Stimulated activated CD8-positive, alpha-beta memory T cell treated with anti-CD3 and anti-CD28 coated beads, Interleukin-7, amount 100 ng/mL, for 4 hours (primary cell): ENCODE measurements around the gene PRKD1.

Experiments
- DNase-seq, 2 donors: peaks; one replicate each; pipeline ENCODE4 v3.0.0-alpha.2; 2020; ENCODE audit warnings: low read depth in 2 of 2

PRKD1 gene

DNA sequence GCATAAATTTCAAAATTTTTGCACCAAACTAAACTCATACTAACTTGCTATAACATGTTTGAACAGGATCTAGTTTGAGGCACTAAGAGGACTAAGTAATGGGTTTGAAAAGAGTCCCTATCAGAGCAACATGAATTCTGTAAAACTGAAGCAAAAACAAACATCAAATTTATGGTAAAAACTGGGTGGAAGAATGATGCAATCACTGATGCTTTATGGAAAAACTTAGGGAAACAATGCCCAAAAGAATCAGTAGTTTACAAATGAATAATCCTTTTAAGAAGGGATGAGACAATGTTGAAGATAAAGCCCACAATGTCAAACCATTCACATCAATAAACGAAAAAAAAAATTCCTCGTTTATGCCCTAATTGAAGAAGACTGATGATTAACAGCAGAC is 88.9 kb downstream of the PRKD1 start:
- no peak for DNase-seq

DNA sequence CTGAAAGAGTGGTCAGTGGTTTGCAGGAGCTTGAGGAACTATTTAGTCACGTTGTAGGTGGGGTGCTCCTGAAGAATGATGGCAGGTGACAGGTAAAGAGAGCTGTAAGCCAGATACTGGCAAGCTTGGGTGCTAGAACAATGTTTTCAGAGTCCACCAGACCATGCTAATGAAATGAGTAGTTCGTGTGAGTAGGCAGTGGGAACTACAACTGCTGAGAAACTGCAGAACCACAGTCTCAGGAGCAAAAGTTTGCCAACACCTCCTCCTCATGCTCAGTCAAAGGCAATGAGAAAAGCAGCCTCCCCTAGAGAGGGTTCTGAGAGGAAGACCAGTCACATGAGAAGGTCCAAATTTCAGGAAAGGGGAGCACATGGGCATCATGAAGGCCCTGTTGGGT is 91.3 kb downstream of the PRKD1 start:
- no peak for DNase-seq

DNA sequence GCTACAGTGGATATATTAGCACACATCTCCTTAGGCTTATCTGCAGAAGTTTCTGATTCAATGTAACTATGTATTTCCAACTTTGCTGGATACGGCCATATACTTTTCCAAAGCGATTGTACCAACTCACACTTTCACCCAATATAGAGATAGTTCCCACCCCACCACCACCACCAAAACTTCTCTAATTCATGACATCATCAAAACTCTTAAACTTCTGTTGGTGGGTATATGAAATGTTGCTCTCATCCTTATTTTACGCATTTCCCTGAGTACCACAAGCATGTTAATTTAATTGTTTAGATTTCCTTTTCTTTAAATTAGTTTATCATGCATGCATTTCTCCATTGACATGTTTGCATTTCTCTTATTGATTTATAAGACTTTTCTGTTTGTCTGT is 95.6 kb downstream of the PRKD1 start:
- DNase-seq, result no peak

DNA sequence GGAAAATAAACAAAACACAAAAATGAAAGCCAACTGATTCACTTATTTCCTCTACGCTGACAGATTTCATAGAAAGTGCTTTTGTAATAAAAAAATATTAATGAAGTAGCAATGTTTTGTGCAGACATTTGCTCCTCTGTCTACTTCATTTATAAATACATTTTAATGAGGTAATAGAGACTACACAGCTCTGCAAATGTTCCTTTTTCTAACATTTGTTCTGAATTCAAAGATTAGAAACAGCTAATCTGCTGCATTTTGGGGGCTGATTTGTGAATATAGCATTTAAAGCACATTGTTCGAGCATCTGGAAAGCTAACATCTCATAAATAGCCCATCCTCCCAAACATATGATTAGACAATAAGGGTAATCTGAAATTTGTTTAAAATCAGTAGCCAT is 97.8 kb downstream of the PRKD1 start:
- no peak for DNase-seq

DNA sequence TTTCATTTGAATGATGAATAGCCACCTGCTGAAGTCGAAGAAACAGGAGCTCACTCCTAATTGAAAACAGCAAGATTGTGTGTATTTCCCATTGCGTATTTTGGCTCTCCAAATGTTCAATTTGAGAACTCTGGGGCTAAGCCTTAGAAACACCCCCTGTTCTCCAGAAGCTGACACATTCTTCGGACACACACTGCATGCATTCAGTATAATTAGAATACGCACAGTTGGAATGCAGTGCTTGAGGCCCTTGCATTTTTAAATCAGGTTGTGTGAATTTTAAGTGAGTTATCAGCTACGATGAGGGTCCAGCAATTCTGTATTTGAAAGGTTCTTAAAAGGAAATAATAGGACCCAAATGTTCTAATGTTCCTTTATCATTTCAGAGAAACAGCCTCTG is 103.8 kb downstream of the PRKD1 start:
- DNase-seq, result no peak

DNA sequence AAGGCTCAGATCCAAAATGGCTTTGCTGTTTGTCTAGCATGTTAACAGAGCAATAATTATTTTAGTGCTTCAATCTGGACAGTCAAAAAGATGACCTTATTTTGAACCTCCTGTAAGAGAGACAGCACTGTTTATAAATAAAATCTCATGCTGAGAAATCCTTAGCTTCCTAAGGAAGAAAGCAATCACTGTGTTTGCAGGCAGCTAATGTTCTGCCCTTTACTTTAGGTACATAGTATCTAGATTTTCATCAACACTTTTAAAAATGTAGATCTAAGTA is 105.3 kb downstream of the PRKD1 start:
- no peak for DNase-seq

DNA sequence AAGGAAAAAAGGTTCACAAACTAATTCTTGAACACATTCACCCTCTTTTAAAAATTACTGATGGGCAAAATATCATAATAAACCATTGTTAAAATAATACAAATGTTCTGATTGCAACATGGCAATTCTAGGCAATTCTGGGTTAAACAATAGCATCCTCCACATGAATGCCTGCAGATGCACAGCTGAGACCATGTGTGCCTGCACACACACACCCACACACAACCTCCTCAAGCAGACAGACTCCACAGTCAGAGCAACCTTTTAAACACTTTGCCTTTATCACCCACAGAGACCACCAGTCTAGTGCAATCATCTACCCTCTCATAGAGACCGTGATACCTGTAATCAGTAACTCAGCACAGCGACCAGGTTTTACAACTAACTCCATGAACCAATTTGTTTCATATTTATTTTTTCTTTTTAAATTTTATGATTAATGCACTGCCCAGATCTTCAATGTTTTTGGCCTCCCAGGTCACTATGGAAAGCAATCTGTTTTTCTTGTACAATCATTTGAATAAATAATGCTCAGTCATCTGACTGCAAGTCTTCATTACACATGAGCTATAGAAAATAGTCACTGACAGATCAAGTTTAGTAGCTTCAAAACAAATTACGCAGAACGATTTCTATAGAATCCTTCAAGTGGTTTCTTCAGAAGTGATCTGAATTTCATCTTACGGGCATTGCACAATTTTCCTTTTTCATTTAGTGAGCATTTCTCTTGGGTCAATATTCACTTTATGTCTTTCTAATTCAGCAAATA is 105.8 kb downstream of the PRKD1 start:
- DNase-seq, result no peak

DNA sequence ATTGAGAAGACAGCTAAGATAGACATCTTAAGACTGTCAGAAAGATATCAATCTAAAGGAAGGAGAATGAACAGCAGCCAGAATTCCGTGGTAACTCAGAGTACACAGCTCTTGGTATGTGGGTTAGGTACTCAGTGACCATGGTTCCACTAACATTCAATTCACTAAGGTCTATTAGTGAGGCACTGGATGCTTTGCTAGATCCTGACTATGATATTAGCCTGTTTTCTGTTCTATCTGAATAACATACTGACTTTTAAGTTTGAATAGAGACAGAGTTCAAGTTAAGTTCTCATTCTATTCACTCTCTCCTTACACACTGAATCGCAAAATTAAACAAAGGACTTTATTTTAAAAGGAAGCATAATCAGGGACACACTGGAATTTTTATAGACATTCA is 106.4 kb downstream of the PRKD1 start:
- DNase-seq, result no peak

DNA sequence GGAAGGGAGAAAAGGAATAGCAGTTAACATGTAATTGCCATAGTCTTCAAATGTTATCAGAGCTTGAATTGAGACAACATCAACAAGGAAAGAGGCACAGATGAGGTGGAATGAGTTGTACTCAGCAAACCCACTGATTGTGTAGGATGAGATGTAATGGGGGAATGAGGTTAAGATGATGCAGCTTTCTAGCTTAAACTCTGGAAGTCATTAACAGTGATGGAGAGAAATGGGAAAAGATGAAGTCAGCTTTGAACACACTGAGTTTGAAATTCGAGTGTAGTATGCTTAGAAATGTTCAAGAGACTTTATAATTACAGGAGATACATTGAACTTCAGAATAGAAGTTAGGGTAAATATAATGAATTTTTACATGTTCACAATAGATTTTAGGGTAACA is 106.9 kb downstream of the PRKD1 start:
- no peak for DNase-seq

DNA sequence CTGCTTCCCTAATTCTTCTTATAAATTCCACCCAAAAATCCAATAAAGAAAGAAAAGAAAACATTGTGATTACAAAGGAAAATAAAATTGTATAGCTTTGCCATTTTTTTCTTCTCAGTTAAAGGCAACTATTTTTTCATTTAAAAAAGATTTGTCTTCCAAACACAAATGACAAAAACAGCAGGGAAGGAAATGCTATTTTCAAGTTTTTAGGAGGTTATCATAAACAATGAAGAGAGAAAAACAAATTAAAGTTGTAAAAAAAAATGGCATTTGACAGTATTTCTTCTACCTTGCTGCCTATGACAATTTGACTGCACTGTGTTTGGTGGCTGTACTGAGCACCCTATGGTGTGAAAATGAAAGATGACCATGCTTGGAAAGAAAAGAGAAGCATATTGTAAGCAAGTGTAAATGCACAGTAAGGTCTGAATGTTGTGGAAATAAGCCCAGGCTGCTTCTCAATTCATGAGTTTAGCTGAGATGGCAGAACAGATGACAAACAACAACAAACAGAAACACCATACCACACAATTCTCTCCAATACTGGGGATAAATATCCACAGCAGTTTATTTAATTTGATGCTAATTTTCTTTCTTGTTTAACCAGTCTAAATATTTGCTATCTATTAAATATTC is 109.8 kb downstream of the PRKD1 start:
- no peak for DNase-seq

DNA sequence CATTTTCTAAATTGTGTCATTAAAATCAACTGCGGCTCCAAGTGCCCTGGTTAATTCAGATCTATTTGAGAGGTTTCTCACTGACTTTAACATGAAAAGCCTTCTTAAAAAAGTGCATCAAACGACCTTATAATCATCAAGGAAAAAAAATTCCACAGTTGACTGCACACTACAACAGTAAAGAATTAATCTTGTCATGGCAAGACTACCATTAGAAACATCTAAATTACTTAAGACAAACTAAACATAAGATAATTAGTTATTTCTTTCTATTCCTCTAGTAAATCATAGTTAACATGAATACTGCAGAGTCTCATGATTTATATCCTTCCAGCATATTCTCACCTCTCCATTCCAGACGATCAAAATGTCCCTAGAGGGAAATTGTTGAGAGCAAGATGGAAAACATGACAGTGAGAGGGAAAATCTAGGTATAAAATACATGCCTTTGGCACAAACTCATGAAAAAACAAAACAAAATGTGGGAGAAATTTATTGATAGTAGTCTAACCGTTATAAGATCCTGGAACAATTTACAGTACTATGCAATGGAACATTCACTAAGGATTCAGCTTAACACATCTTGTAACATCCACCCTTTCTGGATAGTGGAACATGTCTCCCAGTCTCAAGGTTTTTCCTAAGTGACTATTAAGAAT is 112.5 kb downstream of the PRKD1 start:
- DNase-seq, result no peak

DNA sequence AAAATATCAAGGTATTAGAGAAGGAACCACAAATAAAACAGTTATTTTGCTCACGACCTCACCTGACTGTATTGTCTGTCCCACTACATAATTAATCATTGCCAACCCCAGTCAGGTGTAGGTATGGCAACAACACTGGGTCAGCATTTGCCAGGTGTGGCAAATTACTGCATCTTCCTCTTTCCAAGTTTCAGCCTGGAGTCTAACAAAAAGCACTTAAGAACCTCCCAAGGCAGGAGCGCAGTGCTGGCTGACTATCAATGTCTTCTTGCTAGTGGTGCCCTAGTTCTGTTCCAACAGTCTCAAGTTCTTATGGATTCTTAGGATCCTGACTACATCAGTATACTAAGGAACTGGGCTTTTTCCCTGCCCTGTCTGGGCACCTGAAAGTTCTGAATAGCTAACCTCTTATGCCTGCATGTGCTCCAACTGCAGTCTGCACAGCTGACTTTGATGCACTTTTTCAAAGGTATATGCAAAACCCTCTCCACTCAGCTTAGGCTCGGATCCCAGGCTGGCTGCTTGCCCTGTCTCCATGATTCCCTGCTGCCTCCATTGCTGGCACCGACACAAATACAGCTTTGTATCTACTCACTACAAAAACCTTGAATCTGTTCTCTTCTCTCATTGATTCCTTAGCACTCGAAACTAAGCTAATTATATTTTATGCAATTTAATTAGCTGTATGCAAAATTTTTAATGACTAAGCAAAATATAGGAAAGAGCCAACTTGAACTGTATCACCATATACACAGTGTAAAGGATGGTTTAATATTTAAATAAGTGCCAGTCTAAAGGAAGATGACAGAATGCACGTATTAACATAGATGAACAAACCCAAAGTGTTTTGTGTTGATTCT is 113.3 kb downstream of the PRKD1 start:
- DNase-seq, result no peak

DNA sequence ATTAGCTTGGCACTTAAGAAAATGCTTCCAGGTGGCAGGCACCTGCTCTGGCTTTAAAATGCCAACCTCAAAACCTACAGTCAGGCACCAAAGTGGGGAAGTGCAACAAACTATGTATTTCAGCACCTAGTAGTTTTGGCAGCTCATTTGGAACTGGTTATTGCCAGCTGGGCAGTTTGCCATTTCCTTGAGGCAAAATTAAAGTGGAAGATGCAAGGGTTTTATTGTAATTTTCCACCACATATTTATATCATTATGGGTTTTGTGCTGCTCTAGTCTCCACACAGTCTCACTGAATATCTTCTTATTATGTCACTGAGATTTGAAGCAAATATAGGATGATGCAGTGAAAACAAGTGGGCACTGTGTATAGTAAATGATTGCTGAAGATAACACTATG is 117.0 kb downstream of the PRKD1 start:
- no peak for DNase-seq

DNA sequence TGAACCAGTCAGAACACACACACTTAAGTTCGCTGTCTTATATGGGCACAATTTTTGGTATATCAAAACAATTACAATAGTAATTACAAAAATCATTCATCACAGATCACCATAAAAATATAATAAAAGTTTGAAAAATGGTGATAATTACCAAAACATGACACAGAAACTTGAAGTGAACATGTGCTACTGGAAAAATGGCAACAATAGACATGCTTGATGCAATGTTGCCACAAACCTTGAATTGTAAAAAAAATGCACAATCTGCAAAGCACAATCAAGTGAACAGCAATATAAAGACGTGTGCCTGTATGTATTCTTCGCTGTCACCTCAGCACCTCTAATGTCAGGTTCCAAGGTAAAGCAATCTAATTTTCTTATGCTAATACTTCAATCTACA is 117.6 kb downstream of the PRKD1 start:
- DNase-seq, result no peak

DNA sequence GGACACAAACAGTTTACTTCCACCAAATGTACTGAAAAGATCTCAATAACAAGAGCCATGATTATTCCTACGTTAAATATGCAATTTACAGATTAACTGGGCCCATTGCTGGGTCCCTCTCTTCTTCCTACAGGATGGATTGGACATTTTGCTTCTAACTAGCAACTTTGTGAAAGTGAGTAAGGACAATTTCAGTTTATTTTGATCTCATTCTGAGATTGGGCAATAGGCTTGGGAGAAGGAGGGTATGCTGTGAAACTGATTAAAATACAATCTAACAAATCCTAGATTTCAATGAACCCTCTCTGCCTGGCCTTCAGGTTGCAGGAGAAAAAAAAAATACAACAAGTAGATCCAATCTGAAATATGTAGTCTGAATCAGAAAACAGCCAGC is 121.5 kb downstream of the PRKD1 start:
- DNase-seq, result no peak

DNA sequence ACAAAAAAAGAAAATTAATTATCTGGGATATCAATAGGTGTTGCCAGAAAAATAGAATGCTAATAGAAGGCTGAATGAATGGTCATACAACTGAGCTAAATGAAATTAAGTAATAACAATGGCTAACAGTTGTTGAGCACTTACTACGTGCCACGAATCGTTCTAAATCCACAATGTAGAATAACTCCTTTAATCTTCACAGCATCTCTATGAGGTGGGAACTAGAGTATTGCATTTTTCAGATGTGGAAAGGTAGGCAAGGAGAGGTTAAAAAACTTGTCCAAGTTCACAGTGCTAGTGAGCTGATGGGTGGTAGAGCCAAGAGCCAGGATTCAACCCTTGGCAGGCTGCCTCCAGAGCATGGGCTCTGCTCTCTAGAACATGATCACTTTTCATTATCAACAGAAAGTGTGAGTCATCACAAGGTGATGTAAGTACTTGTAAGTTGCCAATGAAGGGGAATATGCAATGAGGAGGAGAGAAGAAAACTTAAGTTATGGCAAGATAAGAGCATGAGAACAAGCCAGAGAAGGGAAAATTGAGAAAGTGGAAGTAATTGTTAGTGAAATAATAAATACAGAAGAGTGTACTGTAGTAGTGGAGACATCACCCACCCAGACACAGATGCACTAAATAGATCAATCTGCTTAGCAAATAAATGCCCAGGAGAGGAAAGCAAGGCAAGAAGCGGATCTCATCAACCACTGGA is 122.1 kb downstream of the PRKD1 start:
- DNase-seq, result no peak

DNA sequence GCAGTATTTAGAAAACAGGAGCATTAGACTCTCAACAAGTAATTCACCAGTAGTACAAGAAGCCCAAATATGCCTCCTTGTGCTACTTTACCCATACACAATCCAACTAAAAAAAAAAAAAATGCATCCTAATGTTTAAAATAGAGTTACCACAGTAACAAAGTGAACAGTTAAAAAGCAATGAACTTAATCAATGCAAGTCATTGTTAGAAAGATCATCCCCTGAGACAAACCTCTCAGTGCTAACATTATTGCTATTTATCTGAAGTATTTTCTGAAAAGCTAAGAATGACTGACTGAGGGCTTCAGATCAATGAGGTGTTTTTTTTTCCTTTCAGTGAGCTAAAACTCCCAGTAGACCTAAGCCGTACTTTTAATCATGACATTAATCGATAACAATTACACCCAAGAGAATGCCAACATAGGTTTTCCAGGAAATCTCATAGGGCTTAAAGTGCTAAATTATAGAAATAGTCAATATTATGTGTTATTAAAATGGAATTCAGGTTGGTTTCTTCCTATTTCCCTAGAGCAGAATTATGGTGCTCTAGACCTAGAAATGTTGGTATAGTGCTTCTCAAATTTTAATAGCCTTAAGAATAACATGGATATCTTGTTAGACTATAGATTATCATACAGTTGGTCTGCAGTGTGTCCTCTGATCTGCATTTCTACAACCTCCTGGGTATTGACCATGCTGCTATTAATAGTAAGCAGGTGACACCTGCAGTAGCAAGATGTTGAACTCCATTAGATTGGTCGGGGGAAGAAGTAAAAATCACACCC is 123.0 kb downstream of the PRKD1 start:
- DNase-seq, result no peak

DNA sequence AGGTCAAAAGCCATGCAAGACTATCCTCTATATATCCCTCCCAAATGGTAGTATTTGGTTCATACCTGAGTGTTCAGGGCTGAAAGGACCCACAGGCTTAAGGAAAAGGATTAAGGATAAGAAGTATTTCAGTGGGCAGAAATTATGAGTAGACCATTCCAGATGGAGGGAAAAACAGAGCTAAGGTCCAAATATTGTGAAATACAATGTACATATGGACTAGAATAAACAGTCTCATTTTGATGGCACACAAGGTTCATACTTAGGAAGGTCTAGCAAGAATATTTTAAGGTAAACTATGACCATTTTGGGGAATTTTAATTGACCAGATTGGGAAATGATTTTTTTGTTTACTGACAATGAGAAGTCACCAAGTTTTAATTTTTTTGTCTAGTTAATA is 124.6 kb downstream of the PRKD1 start:
- no peak for DNase-seq

DNA sequence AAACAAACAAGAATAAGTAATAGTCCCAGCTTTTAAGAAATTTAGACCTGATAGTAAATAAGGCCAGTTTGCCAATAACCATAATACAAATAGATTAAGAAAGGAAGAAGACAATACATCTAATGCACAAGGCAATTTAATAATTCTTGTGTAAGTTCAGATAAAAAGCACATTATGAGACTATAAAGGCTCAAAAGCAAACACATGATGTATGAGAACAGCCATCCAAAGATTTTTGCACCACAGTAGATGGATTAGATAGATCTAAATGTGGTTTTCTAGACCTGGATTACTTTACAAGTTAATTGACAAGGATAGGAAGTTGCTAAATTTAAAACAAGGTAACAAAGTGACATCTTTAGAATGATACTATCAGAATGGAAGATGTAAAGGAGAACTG is 125.4 kb downstream of the PRKD1 start:
- no peak for DNase-seq

DNA sequence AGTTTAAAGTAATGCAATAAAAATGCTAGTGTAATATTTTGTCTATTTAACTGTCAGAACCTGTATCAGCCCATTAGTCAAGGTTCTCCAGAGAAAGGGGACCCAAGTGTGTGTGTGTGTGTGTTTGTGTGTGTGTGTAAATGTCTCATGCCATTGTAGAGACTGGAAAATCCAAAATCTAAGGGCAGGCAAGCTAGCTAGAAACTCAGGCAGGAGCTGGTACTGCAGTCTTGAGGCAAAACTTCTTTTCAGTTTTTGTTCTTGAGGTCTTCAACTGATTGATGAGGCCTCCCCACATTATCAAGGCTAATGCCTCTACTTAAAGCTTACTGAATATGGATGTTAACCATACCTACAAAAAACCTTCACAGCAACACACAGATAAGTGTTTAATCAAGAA is 126.7 kb downstream of the PRKD1 start:
- no peak for DNase-seq

DNA sequence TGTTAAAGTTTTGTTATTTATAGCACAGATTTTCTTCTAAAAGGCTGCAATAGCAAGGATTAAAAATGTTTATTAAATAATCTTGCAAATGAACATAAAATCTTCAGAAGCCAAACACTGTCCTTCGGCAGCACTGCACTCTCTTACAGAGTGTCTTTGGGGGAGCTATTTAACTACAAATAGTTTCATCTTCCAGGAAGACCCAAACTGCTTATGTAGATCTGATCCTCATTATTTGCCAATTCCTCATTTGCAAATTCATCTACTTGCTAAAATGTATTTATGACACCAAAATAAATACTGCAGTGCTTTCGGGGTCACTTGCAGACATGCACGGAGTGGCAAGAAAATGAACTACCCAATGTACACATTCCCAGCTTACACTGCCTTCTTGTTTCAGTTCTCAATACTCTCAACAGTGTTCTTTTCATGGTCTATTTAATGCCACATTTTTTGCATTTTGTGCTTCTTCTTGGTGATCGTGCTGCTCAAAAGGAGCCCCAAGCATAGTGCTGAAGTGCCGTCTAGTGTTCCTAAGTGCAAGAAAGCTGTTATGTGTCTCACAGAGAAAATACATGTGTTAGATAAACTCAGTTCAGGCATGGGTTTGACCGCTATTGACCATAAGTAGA is 128.1 kb downstream of the PRKD1 start:
- no peak for DNase-seq
